Measurements from ENCODE around the gene UBASH3B.
"Not testable (repeated sequence)": the region's sequence is repeated elsewhere in the genome, so short reads cannot be mapped to it uniquely, and the experiment has no call there.

The UBASH3B gene

DNA sequence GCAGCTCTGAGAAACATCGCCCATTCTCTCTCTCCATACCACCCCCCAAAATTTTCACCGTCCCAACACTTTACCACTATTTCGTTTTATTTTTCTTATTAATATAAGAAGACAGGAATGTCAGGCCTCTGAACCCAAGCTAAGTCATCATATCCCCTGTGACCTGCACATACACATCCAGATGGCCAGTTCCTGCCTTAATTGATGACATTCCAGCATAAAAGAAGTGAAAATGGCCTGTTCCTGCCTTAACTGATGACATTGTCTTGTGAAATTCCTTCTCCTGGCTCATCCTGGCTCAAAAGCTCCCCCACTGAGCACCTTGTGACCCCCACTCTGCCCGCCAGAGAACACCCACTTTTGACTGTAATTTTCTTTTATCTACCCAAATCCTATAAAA, 176.8 kb downstream of the UBASH3B start:
- H3K27ac Mint-ChIP-seq; H3K9me3 Mint-ChIP-seq; H3K4me1 Mint-ChIP-seq (ENCODE audit: low read depth); H3K27me3 Mint-ChIP-seq (ENCODE audit: low read depth); H3K36me3 Mint-ChIP-seq (ENCODE audit: low read depth); H3K4me3 Mint-ChIP-seq: not testable (repeated sequence)

DNA sequence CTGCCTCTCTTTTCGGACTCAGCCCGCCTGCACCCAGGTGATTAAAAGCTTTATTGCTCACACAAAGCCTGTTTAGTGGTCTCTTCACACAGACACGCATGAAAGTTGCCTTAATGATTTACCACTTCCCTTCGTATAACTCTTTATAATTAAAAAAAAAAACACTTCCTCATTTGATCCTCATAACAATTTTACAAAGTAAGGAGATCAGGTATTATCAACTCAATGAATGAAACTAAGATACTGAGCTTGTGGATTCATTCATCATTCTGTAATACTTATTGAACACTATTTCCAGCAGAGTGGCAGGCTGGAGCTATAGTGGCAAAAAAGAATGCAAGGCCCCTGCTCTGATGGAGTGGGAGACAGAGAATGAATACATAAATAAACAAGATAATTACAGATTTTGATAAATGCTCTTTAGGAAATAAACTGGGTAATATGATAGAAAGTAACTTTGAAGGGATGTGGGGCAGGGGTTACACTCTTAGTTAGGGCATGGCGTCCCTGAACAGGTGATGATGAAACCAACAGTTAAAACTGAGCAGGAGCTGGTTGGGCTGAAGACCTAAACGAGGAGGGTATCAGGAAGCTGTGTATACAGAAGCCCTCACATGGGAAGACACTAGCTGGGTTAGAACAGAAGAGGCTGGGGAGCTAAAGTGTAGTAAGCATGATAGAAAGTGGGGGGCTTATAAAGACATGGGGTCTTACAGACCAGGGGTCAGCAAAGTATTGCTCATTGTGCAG, 177.4 kb downstream of the UBASH3B start:
- Mint-ChIP-seq H3K27me3 (ENCODE audit: low read depth) (peaks cover 8% of the 10 kb centered on the region), H3K36me3 (ENCODE audit: low read depth) (no peaks in the 10 kb centered on the region), H3K27ac (no peak overlapping the region), H3K9me3 (no peaks in the 10 kb centered on the region), H3K4me1 (ENCODE audit: low read depth) (no peaks in the 10 kb centered on the region), H3K4me3 (no peak overlapping the region)

DNA sequence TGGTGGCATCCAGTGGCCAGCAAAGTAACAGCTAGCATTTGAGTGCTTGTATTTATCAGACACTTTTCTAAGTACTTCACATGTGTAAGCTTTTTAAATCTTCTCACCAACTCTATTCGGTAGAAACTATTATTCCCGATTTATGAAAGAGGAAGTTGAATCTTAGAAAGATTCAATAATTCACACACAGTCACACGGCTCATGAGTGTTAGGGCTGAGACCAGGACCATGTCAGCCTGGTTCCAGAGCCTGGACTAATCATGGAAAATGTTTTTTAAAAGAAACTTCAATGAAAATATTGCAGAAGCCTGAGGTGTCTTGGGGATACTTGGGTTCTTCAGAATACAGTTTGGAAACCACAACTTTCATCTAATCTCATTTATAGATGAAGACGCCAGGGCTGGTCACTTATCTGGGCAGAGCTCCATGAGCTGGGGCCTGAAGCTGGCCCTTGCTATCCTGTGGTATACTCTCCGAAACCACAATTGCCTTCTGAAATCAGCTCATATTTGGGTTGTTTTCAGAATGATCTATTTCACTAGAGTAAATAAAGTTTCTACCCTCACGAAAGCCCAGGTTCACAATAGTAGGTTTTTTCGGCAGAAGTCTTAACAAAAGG, 178.4 kb downstream of the UBASH3B start:
- no peak overlapping the region for H3K4me3 Mint-ChIP-seq
- no peaks in the 10 kb centered on the region for H3K9me3 Mint-ChIP-seq
- H3K27me3 Mint-ChIP-seq (ENCODE audit: low read depth): peaks cover 8% of the 10 kb centered on the region
- no peak overlapping the region for H3K27ac Mint-ChIP-seq
- H3K36me3 Mint-ChIP-seq (ENCODE audit: low read depth): no peaks in the 10 kb centered on the region
- no peaks in the 10 kb centered on the region for H3K4me1 Mint-ChIP-seq (ENCODE audit: low read depth)

DNA sequence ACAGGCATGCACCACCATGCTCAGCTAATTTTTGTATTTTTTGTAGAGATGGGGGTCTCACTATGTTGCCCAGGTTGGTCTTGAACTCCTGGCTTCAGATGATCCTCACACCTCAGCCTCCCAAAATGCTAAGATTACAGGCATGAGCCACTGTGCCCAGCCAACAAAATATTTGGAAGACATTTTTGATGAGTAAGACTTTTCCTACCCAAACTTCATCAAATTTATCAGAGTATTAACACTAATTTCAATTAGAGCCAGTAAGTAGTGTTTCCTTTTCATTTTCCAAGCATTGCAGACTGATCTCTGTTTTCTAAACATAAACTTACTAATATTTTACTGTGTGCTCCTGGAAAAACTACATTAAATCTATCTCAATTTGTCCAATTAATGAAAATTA, 181.4 kb downstream of the UBASH3B start:
- H3K27ac Mint-ChIP-seq: no peak overlapping the region
- no peak overlapping the region for H3K4me3 Mint-ChIP-seq
- H3K9me3 Mint-ChIP-seq: no peaks in the 10 kb centered on the region
- H3K4me1 Mint-ChIP-seq (ENCODE audit: low read depth): no peaks in the 10 kb centered on the region
- peaks cover 8% of the 10 kb centered on the region for H3K27me3 Mint-ChIP-seq (ENCODE audit: low read depth)
- no peaks in the 10 kb centered on the region for H3K36me3 Mint-ChIP-seq (ENCODE audit: low read depth)

DNA sequence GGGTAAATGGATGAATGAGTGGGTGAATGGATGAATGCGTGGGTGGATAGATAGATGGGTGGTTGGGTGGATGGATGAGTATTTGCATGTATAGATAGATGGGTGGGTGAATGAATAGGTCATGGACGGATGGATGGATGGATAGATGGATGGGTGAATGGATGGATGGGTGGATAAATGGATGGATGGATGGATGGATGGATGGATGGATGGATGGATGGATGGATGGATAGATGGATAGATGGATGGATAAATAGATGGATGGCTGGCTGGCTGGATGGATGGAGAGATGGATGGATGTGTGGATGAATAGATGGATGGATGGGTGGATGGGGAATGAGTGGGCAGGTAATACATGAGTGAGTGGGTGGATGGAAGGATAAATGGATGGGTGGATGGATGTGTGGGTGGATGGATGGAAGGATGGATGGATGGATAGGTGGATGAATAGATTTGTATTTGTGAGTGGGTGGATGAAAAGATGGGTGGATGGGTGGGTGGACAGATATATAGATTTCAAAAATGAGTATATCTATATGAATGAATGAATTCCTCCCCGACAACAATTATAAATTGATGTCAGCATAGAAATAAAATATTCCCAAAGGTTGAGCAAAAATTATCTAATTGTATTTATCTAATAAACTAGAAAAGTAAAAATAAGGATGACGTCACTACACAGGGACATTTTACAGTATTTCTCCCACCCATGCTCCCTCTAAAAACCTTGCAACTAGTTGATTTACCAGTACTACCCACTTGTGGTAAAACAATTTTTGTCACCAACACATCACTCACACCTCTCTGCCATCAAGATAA, 182.2 kb downstream of the UBASH3B start:
- Mint-ChIP-seq H3K27ac (no peak overlapping the region), H3K4me1 (ENCODE audit: low read depth) (peaks cover 2% of the 10 kb centered on the region)

DNA sequence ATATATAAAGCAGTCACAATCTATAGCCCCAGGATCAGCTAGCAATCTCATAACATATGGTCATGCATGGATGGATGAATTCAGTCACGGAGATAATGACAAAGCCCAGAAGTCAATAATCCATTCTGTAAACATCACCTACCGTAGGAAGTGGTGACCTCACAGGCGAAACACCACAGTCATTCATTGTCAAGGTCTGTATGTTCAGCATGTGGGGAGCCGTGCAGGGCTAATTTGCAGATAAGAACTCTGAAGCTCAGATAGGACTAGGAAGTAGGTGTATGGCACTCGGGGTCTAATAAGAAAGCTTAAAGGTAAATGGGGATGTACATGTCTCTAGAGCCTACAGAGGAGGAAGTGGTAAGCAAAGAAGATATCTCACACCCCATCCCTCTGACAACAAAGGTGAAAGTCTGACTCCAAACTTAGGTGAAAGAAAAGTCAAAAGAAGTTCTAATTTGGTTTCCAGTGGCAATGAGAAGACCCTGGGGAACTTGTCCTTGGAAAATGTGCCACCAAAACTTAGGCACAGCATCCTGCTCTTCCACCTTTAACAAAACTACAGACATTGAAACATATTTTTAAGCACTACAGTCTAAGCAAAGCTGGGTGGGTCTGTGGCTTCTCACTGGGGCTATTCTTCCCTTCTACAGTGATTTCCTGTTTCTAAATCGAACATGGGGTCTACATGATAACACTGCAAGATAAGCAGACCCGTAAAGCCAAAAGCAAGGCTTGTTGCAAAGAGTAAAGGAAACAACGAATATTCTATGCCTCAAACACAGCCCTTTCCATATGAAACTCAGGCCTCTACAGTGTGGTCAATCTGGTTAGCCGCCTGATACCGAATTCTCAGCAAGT, 188.0 kb downstream of the UBASH3B start:
- no peaks in the 10 kb centered on the region for H3K36me3 Mint-ChIP-seq (ENCODE audit: low read depth)
- H3K27me3 Mint-ChIP-seq (ENCODE audit: low read depth): peaks cover 5% of the 10 kb centered on the region
- H3K4me3 Mint-ChIP-seq: no peak overlapping the region
- peak overlapping the region; percentile 65 for H3K27ac Mint-ChIP-seq
- H3K4me1 Mint-ChIP-seq (ENCODE audit: low read depth): peaks cover 19% of the 10 kb centered on the region
- no peaks in the 10 kb centered on the region for H3K9me3 Mint-ChIP-seq

More for the DNA sequence above, 182.2 kb downstream of the UBASH3B start:
- Mint-ChIP-seq H3K36me3 (ENCODE audit: low read depth) (no peaks in the 10 kb centered on the region), H3K27me3 (ENCODE audit: low read depth) (peaks cover 8% of the 10 kb centered on the region), H3K4me3 (no peak overlapping the region), H3K9me3 (no peaks in the 10 kb centered on the region)

DNA sequence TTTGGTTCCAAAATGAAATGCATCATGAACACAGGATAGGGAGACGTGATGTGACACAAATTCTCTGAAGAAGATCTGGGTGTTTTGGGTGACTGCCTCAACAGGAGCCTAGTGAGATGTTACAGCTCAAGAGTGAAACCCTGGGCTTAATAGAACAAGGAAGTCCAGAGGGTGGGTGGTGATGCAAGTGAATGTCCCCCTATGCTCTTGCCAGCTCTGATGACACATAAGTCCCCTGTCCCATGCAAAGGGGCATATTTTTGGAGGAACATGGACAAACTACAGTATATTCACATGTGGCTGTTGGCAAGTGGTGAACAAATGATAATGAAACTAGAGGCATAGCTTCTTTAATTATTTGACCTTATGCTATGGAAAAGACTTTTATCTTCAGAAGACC, 191.9 kb downstream of the UBASH3B start:
- H3K27ac Mint-ChIP-seq: no peak overlapping the region

DNA sequence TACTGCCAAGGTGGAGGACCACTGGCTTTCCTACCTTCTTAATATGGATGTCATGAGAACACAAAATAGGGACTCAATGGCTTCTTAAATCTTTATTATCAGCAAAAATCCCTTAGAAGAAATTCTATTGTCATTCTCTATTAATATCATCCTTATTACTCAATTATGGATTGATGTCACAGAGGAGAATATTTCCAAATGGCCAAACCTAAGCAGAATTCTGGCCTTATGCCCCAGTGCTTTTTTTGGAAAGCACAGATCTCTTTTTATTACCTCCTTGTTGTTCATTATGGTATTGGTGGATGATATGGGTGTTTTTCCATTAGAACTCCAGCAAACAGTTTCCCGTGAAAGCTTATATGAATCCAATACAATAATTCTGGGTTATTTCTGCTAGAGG, 192.7 kb downstream of the UBASH3B start:
- peaks cover 5% of the 10 kb centered on the region for H3K27me3 Mint-ChIP-seq (ENCODE audit: low read depth)
- H3K36me3 Mint-ChIP-seq (ENCODE audit: low read depth): no peaks in the 10 kb centered on the region
- H3K9me3 Mint-ChIP-seq: no peaks in the 10 kb centered on the region
- H3K4me3 Mint-ChIP-seq: no peak overlapping the region
- peaks cover 31% of the 10 kb centered on the region for H3K4me1 Mint-ChIP-seq (ENCODE audit: low read depth)
- H3K27ac Mint-ChIP-seq: no peak overlapping the region

More for the DNA sequence above, 191.9 kb downstream of the UBASH3B start:
- Mint-ChIP-seq H3K27me3 (ENCODE audit: low read depth) (peaks cover 5% of the 10 kb centered on the region), H3K4me1 (ENCODE audit: low read depth) (peaks cover 35% of the 10 kb centered on the region), H3K36me3 (ENCODE audit: low read depth) (no peaks in the 10 kb centered on the region), H3K4me3 (no peak overlapping the region), H3K9me3 (no peaks in the 10 kb centered on the region)

DNA sequence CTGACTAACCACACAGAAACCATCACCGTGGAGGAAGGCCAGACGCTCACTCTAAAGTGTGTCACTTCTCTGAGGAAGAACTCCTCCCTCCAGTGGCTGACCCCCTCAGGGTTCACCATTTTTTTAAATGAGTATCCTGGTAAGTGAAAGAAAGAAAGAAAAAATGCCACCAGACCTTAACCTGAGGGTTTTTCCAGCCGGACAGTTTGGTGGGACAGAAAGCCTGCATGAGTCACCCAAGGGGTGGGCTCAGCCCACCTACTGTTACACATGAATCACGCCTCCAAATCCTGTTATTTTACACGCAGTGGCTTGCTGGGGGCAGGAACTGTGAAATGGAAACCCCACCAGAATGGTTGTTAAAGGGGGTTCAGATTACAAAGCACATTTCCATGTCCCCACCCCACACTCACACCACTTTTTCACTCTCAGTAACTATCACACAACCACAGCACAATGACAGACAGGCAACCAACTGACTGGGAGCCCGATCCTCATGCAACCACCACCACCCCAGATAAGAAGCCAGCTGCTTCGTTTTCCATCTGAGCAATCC, 194.6 kb downstream of the UBASH3B start:
- Mint-ChIP-seq H3K27me3 (ENCODE audit: low read depth) (peaks cover 1% of the 10 kb centered on the region), H3K4me1 (ENCODE audit: low read depth) (peaks cover 18% of the 10 kb centered on the region), H3K4me3 (no peak overlapping the region), H3K9me3 (no peaks in the 10 kb centered on the region), H3K36me3 (ENCODE audit: low read depth) (no peaks in the 10 kb centered on the region), H3K27ac (no peak overlapping the region)

DNA sequence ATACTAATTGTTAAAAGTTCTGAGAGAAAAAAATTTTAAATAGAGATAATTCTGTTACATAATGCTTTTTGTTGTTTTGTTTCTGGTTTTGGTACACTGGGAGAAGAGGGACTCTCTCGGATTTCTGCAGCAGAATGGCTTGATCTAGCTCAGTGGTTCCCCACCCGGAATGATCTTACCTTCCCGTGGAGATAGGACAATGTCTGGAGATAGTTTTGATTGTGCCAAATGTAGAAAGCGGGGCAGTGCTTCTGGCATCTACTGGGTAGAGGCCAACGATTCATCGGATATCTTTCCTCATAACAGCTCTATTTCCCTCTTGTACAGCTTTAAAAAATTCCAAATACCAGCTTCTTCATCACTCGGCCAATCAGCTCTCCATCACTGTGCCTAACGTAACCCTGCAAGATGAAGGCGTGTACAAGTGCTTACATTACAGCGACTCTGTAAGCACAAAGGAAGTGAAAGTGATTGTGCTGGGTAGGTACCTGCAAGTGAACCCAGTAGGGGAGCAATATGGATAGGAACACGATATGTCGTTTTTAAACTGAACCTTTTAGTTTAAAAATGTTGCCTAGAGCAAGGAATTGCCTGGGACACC, 195.9 kb downstream of the UBASH3B start:
- Mint-ChIP-seq H3K27ac (peak overlapping the region; percentile 15), H3K4me1 (ENCODE audit: low read depth) (peaks cover 21% of the 10 kb centered on the region), H3K36me3 (ENCODE audit: low read depth) (no peaks in the 10 kb centered on the region), H3K4me3 (peak overlapping the region; percentile 42), H3K27me3 (ENCODE audit: low read depth) (no peaks in the 10 kb centered on the region), H3K9me3 (no peaks in the 10 kb centered on the region)

DNA sequence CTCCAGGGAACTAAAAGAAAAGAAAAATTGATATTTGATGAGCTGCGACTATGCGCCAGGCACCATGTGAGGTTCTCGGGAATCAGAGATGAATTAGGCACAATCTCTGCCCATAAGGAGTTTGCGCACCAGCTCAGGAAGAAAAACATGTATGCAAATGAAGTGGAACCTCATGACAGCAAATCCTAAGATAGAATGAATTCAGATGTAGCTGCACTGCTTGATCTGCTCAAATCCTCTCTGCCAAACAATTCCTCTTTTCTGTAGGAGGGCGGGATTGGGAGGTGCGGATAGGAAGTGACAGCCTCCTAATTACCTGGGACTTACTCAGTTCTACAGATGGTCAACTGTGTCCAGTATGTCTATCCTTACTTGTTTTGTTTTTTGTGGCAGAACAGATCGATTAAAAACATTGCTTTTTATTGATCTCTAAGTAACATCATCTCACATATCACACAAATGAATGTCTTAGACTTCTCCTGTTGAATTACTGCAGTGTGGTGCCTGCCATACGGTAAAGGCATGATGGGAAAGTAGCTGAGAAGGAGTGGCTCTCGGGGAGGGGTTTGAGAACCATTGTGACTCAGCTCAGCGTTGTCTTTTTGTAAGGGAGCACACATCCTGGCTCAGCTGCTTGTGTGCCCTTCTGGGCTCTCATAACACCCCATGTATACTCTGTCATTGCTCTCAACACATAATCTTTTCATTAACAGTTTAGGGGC, 196.7 kb downstream of the UBASH3B start:
- peak overlapping the region; percentile 42 for H3K4me3 Mint-ChIP-seq
- peaks cover 27% of the 10 kb centered on the region for H3K4me1 Mint-ChIP-seq (ENCODE audit: low read depth)
- H3K27me3 Mint-ChIP-seq (ENCODE audit: low read depth): no peaks in the 10 kb centered on the region
- H3K9me3 Mint-ChIP-seq: no peaks in the 10 kb centered on the region
- no peaks in the 10 kb centered on the region for H3K36me3 Mint-ChIP-seq (ENCODE audit: low read depth)
- no peak overlapping the region for H3K27ac Mint-ChIP-seq

DNA sequence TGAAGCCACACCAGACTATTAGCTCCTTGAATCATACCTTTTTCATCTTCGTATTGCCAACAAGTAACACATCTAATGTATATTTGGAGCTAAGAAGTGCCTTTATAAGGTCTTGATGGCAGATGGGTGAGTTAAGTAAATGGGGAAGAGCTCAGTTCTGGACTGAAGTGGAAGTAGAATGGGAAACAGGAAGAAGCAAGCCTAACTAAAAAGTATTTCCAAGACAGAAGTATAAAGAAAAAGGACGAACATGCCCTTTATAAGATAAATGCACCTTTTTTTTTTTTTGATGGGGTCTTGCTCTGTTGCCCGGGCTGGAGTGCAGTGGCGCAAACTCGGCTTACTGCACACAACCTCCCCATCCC, 197.3 kb downstream of the UBASH3B start:
- H3K4me3 Mint-ChIP-seq: no peak overlapping the region
- no peak overlapping the region for H3K27ac Mint-ChIP-seq
- peaks cover 27% of the 10 kb centered on the region for H3K4me1 Mint-ChIP-seq (ENCODE audit: low read depth)

DNA sequence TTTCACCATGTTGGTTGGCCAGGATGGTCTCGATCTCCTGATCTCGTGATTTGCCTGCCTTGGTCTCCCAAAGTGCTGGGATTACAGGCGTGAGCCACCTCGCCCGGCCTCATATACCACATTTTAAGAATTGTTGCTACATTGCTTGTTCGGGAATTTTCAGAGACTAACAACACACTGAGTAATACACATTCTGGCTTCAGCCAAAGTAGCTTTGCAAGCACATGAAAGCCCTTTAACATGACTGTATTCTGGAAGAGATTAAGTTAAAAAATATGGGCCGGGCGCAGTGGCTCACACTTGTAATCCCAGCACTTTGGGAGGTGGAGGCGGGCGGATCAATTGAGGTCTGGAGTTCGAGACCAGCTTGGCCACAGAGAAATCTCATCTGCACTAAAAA, 197.7 kb downstream of the UBASH3B start:
- H3K36me3 Mint-ChIP-seq (ENCODE audit: low read depth): no peaks in the 10 kb centered on the region
- H3K27ac Mint-ChIP-seq: no peak overlapping the region
- no peak overlapping the region for H3K4me3 Mint-ChIP-seq
- peaks cover 7% of the 10 kb centered on the region for H3K27me3 Mint-ChIP-seq (ENCODE audit: low read depth)
- peaks cover 27% of the 10 kb centered on the region for H3K4me1 Mint-ChIP-seq (ENCODE audit: low read depth)
- no peaks in the 10 kb centered on the region for H3K9me3 Mint-ChIP-seq

More for the DNA sequence above, 197.3 kb downstream of the UBASH3B start:
- Mint-ChIP-seq H3K9me3 (no peaks in the 10 kb centered on the region), H3K36me3 (ENCODE audit: low read depth) (no peaks in the 10 kb centered on the region), H3K27me3 (ENCODE audit: low read depth) (peaks cover 4% of the 10 kb centered on the region)
